ENCODE data around the gene GDPD1. TPM values are rescaled to one million over a fixed set of nuclear protein-coding genes. Genes with fewer than 3 reads are reported as not detected.
"Not testable (repeated sequence)": the region's sequence is repeated elsewhere in the genome, so short reads cannot be mapped to it uniquely, and the experiment has no call there.

The GDPD1 gene
- total RNA-seq, 1 donor from 2014 or later, result 17.8 TPM

GRCh38 chr17:59310263-59310920 is 90.1 kb downstream of the GDPD1 start:
- no peaks in the 10 kb centered on the region for H3K4me1 Mint-ChIP-seq
- H3K27me3 Mint-ChIP-seq (ENCODE audit: insufficient read depth, low read depth), result peaks cover 2% of the 10 kb centered on the region
- no peak overlapping the region for H3K4me3 ChIP-seq
- no peak for DNase-seq (ENCODE audit: low spot score)
- no peaks in the 10 kb centered on the region for H3K9me3 Mint-ChIP-seq
- no peaks in the 10 kb centered on the region for H3F3A ChIP-seq (ENCODE audit: low read depth)
- TF ChIP-seq EZH2 (IDR thresholded peaks at IDR 0.05) (no peak), EZH2phosphoT487 (IDR thresholded peaks at IDR 0.05) (no peak), CTCF (IDR thresholded peaks at IDR 0.05) (no peak)
- no peaks in the 10 kb centered on the region for H3K36me3 Mint-ChIP-seq
- H3K4me3 Mint-ChIP-seq, result no peak overlapping the region
- no peaks in the 10 kb centered on the region for H3K36me3 ChIP-seq
- no peaks in the 10 kb centered on the region for H3K79me2 ChIP-seq (ENCODE audit: low read depth)
- no peaks in the 10 kb centered on the region for H3K27me3 ChIP-seq
- H3K4me1 ChIP-seq, result no peaks in the 10 kb centered on the region
- no peak overlapping the region for H3K4me2 ChIP-seq
- no peak overlapping the region for H3K27ac ChIP-seq
- H3K9ac ChIP-seq, result no peak overlapping the region
- no peaks in the 10 kb centered on the region for H3K9me3 ChIP-seq (ENCODE audit: low read depth)
- no peaks in the 10 kb centered on the region for H4K20me1 ChIP-seq (ENCODE audit: low read depth)
- no peak overlapping the region for H2AFZ ChIP-seq (replicated peaks)
- no peak overlapping the region for H3K27ac Mint-ChIP-seq

GRCh38 chr17:59311051-59311468 is 90.7 kb downstream of the GDPD1 start:
- H3K9me3 ChIP-seq (ENCODE audit: low read depth), result no peaks in the 10 kb centered on the region
- DNase-seq (ENCODE audit: low spot score), result peak; percentile 76
- H3K4me1 ChIP-seq, result no peaks in the 10 kb centered on the region
- H2AFZ ChIP-seq (replicated peaks), result no peak overlapping the region
- TF ChIP-seq CTCF (IDR thresholded peaks at IDR 0.05) (peak; percentile 93), EZH2phosphoT487 (IDR thresholded peaks at IDR 0.05) (no peak)
- no peak overlapping the region for H3K4me3 ChIP-seq
- no peaks in the 10 kb centered on the region for H3F3A ChIP-seq (ENCODE audit: low read depth)
- H3K27me3 Mint-ChIP-seq (ENCODE audit: insufficient read depth, low read depth), result peaks cover 2% of the 10 kb centered on the region
- no peak overlapping the region for H3K9ac ChIP-seq
- no peak overlapping the region for H3K4me2 ChIP-seq
- H3K4me3 Mint-ChIP-seq, result no peak overlapping the region
- H3K9me3 Mint-ChIP-seq, result no peaks in the 10 kb centered on the region
- no peaks in the 10 kb centered on the region for H4K20me1 ChIP-seq (ENCODE audit: low read depth)
- H3K27me3 ChIP-seq, result no peaks in the 10 kb centered on the region
- H3K79me2 ChIP-seq (ENCODE audit: low read depth), result no peaks in the 10 kb centered on the region
- H3K27ac ChIP-seq, result no peak overlapping the region
- H3K27ac Mint-ChIP-seq, result no peak overlapping the region
- no peaks in the 10 kb centered on the region for H3K4me1 Mint-ChIP-seq
- no peaks in the 10 kb centered on the region for H3K36me3 ChIP-seq
- H3K36me3 Mint-ChIP-seq, result no peaks in the 10 kb centered on the region

GRCh38 chr17:59311521-59311920 is 91.2 kb downstream of the GDPD1 start:
- H3K27ac Mint-ChIP-seq; H2AFZ ChIP-seq (replicated peaks); H3K36me3 ChIP-seq; H3K9me3 ChIP-seq (ENCODE audit: low read depth); H3K27ac ChIP-seq; H3K36me3 Mint-ChIP-seq; H3K27me3 ChIP-seq; H3K9ac ChIP-seq; H3K4me3 ChIP-seq; H3K4me1 ChIP-seq; H3F3A ChIP-seq (ENCODE audit: low read depth); H3K9me3 Mint-ChIP-seq; H3K27me3 Mint-ChIP-seq (ENCODE audit: insufficient read depth, low read depth); H3K4me2 ChIP-seq; DNase-seq (ENCODE audit: low spot score); H4K20me1 ChIP-seq (ENCODE audit: low read depth); H3K4me1 Mint-ChIP-seq; H3K4me3 Mint-ChIP-seq; H3K79me2 ChIP-seq (ENCODE audit: low read depth): not testable (repeated sequence)

GRCh38 chr17:59315866-59316265 is 95.6 kb downstream of the GDPD1 start:
- Histone ChIP-seq H2AFZ (replicated peaks) (peak overlapping the region; percentile 68), H3K27ac (no peak overlapping the region), H3F3A (ENCODE audit: low read depth) (no peaks in the 10 kb centered on the region), H3K4me3 (no peak overlapping the region), H3K4me1 (no peaks in the 10 kb centered on the region), H4K20me1 (ENCODE audit: low read depth) (no peaks in the 10 kb centered on the region), H3K27me3 (no peaks in the 10 kb centered on the region), H3K9me3 (ENCODE audit: low read depth) (no peaks in the 10 kb centered on the region), H3K79me2 (ENCODE audit: low read depth) (no peaks in the 10 kb centered on the region), H3K36me3 (no peaks in the 10 kb centered on the region), H3K9ac (no peak overlapping the region), H3K4me2 (no peak overlapping the region)
- no peak for DNase-seq (ENCODE audit: low spot score)
- Mint-ChIP-seq H3K27ac (no peak overlapping the region), H3K36me3 (no peaks in the 10 kb centered on the region), H3K4me3 (no peak overlapping the region), H3K9me3 (no peaks in the 10 kb centered on the region), H3K27me3 (ENCODE audit: insufficient read depth, low read depth) (peaks cover 2% of the 10 kb centered on the region), H3K4me1 (no peaks in the 10 kb centered on the region)
- TF ChIP-seq CTCF (IDR thresholded peaks at IDR 0.05), result no peak
- TF ChIP-seq EZH2phosphoT487 (IDR thresholded peaks at IDR 0.05), result no peak
- TF ChIP-seq EZH2 (IDR thresholded peaks at IDR 0.05), result no peak

Small RNA genes within 50 kb of the gene (small RNA-seq; reads per million reads assigned to genes)
- not detected for gene RF00019
- not detected for gene SNRPGP17

Other genes starting within 250 kb of the GDPD1 start
- gene TRIM37, start 113.6 kb upstream of the GDPD1 start, total RNA-seq (ENCODE audit: low replicate concordance), result 68.4 and 86.4 TPM in 2 replicates
- gene SKA2, start 65.3 kb upstream of the GDPD1 start, total RNA-seq (ENCODE audit: low replicate concordance), result 166 and 352 TPM in 2 replicates
- gene PRR11, start 64.8 kb upstream of the GDPD1 start, total RNA-seq (ENCODE audit: low replicate concordance), result 44.3 and 51.9 TPM in 2 replicates
- 20.8 and 24.0 TPM in 2 replicates for gene SMG8, start 10.5 kb upstream of the GDPD1 start, total RNA-seq (ENCODE audit: low replicate concordance)
- gene YPEL2, start 111.1 kb downstream of the GDPD1 start, total RNA-seq (ENCODE audit: low replicate concordance), result 21.4 and 38.0 TPM in 2 replicates